HepG2 (cell line): ENCODE data around the gene HAP1. TPM values are rescaled to one million over a fixed set of nuclear protein-coding genes. Genes with fewer than 3 reads are reported as not detected.
A peak's percentile ranks its signal among the peaks of the same experiment; 100 is the strongest.

ENCODE experiments used
- ATAC-seq: fragments of 200-7000 bp; cut with Tn5 transposase; 3 replicates; pipeline ENCODE4 v1.9.1; 2020; ENCODE audit warnings: mild to moderate bottlenecking, moderate library complexity
- BruUV-seq: library from RNA; stranded (reverse); fragments of 400-500 nt; replicated peaks from 2 replicates; lab custom pipeline; 2021; lab: Mats Ljungman, UMichigan
- CTCF ChIA-PET: fragments of 300-600 bp; formaldehyde crosslinking; extraction: SDS; loops from one replicate; lab custom pipeline; 2021; ENCODE audit warnings: low total read pairs, inconsistent platforms, low intra/inter-chr PET ratio; lab: Yijun Ruan, JAX
- POLR2A ChIA-PET: fragments of 350-600 bp; sonication (Branson Sonifier 250); formaldehyde crosslinking; loops from one replicate; lab custom pipeline; 2020; ENCODE audit warnings: antibody characterized with exemption, inconsistent platforms; lab: Yijun Ruan, JAX
- DNase-seq: peaks from one replicate; pipeline ENCODE4 v3.0.0-alpha.2; 2015; ENCODE audit warnings: low spot score
- FAIRE-seq: peaks from 3 replicates; lab custom pipeline; 2011; peaks lifted over from hg19 to GRCh38; lab: Jason Lieb, UNC
- H2AFZ ChIP-seq: one replicate; pipeline ENCODE4 v1.6.1; 2011; ENCODE audit warnings: low read length, inconsistent platforms
- H3K27ac ChIP-seq: fragments of 300-600 bp; 3 replicates; pipeline ENCODE4 v1.8.0; 2011; ENCODE audit warnings: mixed run types, mild to moderate bottlenecking, mixed read lengths, low read length, inconsistent platforms; ENCODE audit not compliant: insufficient read depth; ENCODE audit errors: extremely low read length
- H3K27me3 ChIP-seq, 2 experiments: fragments of 200-600 bp in 1 of 2; 2 replicates in 1 of 2; 3 replicates in 1 of 2; pipeline versions ENCODE4 v1.6.0 to v1.8.0; 2011; ENCODE audit warnings: low read length in 2 of 2, mild to moderate bottlenecking in 2 of 2, moderate library complexity in 2 of 2, inconsistent platforms in 1 of 2; ENCODE audit not compliant: insufficient read depth in 2 of 2, control insufficient read depth in 1 of 2
- H3K36me3 ChIP-seq, 2 experiments: fragments of 200-600 bp in 1 of 2; replicated peaks in 1 of 2; 2 replicates in 1 of 2; 3 replicates in 1 of 2; pipeline versions ENCODE4 v1.5.1 to v1.8.0; 2011; ENCODE audit warnings: low read length in 2 of 2, inconsistent platforms in 1 of 2; ENCODE audit not compliant: insufficient read depth in 2 of 2, control insufficient read depth in 1 of 2
- H3K4me1 ChIP-seq: 2 replicates; pipeline ENCODE4 v1.5.1; 2012; ENCODE audit warnings: low read length, inconsistent platforms; ENCODE audit not compliant: insufficient read depth
- H3K4me2 ChIP-seq: 2 replicates; pipeline ENCODE4 v1.6.0; 2011; ENCODE audit warnings: low read depth, low read length, inconsistent platforms
- H3K4me3 ChIP-seq, 3 experiments: fragments of 200-600 bp in 1 of 3; sonication (generic), shearing (Covaris generic) in 1 of 3; replicated peaks in 1 of 3; 2 replicates each; pipeline ENCODE4 v1.5.1; 2011 to 2016; ENCODE audit warnings: low read length in 3 of 3, inconsistent platforms in 2 of 3, low read depth in 2 of 3, mild to moderate bottlenecking in 2 of 3, control low read depth in 1 of 3, mixed read lengths in 1 of 3; ENCODE audit not compliant: insufficient read depth in 1 of 3
- H3K79me2 ChIP-seq: one replicate; pipeline ENCODE4 v1.6.1; 2011; ENCODE audit warnings: low read length, inconsistent platforms; ENCODE audit not compliant: insufficient read depth
- H3K9ac ChIP-seq: 2 replicates; pipeline ENCODE4 v1.6.0; 2011; ENCODE audit warnings: mild to moderate bottlenecking, low read depth, low read length, inconsistent platforms; ENCODE audit not compliant: insufficient read depth
- H3K9me3 ChIP-seq: 2 replicates; pipeline ENCODE4 v1.5.1; 2012; ENCODE audit warnings: mild to moderate bottlenecking, low read length
- H4K20me1 ChIP-seq: 2 replicates; pipeline ENCODE4 v1.6.0; 2011; ENCODE audit warnings: inconsistent platforms, mild to moderate bottlenecking, low read length, moderate library complexity; ENCODE audit not compliant: insufficient read depth
- CEBPB ChIP-seq: IDR thresholded peaks from 2 replicates; pipeline ENCODE4 v1.6.1; 2011; ENCODE audit warnings: low read depth, low read length, improper control_type of control experiment, borderline replicate concordance
- CEBPG ChIP-seq: IDR thresholded peaks from 2 replicates; pipeline ENCODE4 v1.6.1; 2016
- DNMT3B ChIP-seq: conservative IDR thresholded peaks from 2 replicates; pipeline ENCODE4 v1.6.1; 2016; ENCODE audit warnings: missing biosample characterization, control low read depth
- EEA1 ChIP-seq: sonication (generic); formaldehyde crosslinking; IDR thresholded peaks from 2 replicates; pipeline ENCODE4 v1.5.1; 2020; ENCODE audit warnings: mild to moderate bottlenecking, missing genetic modification reagents, borderline replicate concordance
- ELF4 ChIP-seq: sonication (generic); formaldehyde crosslinking; IDR thresholded peaks from 2 replicates; pipeline ENCODE4 v1.5.0; 2020; ENCODE audit warnings: missing genetic modification reagents, mild to moderate bottlenecking, moderate library complexity, borderline replicate concordance
- HES4 ChIP-seq: sonication (generic); formaldehyde crosslinking; IDR thresholded peaks from 2 replicates; pipeline ENCODE4 v1.9.0; 2021; ENCODE audit warnings: mild to moderate bottlenecking, missing genetic modification reagents, borderline replicate concordance
- HHEX ChIP-seq: IDR thresholded peaks from 2 replicates; pipeline ENCODE4 v1.6.1; 2016; ENCODE audit warnings: control low read depth
- HOXA5 ChIP-seq: sonication (generic); formaldehyde crosslinking; IDR thresholded peaks from 2 replicates; pipeline ENCODE4 v1.4.0; 2020; ENCODE audit warnings: missing genetic modification reagents
- KDM3A ChIP-seq: IDR thresholded peaks from 2 replicates; pipeline ENCODE4 v1.6.1; 2018; ENCODE audit warnings: low read depth, missing compliant biosample characterization
- KDM5B ChIP-seq: sonication (generic); formaldehyde crosslinking; IDR thresholded peaks from 2 replicates; pipeline ENCODE4 v1.4.0; 2020; ENCODE audit warnings: missing genetic modification reagents, mild to moderate bottlenecking, borderline replicate concordance
- KLF6 ChIP-seq: IDR thresholded peaks from 2 replicates; pipeline ENCODE4 v1.8.0; 2016; ENCODE audit warnings: missing biosample characterization, missing genetic modification reagents
- SALL1 ChIP-seq: sonication (generic); formaldehyde crosslinking; IDR thresholded peaks from 2 replicates; pipeline ENCODE4 v1.8.0; 2022; ENCODE audit warnings: mild to moderate bottlenecking, missing genetic modification reagents
- SAP130 ChIP-seq: IDR thresholded peaks from 2 replicates; pipeline ENCODE4 v1.6.1; 2016; ENCODE audit warnings: low read depth
- SOX5 ChIP-seq: IDR thresholded peaks from 2 replicates; pipeline ENCODE4 v1.6.1; 2016; ENCODE audit warnings: borderline replicate concordance
- TP53 ChIP-seq: sonication (generic); formaldehyde crosslinking; conservative IDR thresholded peaks from 2 replicates; pipeline ENCODE4 v1.4.0; 2020; ENCODE audit warnings: missing genetic modification reagents
- ZNF446 ChIP-seq: sonication (generic); formaldehyde crosslinking; IDR thresholded peaks from 2 replicates; pipeline ENCODE4 v1.5.0; 2020; ENCODE audit warnings: mild to moderate bottlenecking, missing genetic modification reagents
- ZNF460 ChIP-seq: sonication (generic); formaldehyde crosslinking; IDR thresholded peaks from 2 replicates; pipeline ENCODE4 v1.5.1; 2020; ENCODE audit warnings: missing genetic modification reagents, mild to moderate bottlenecking, borderline replicate concordance
- ZNF703 ChIP-seq: sonication (generic); formaldehyde crosslinking; IDR thresholded peaks from 2 replicates; pipeline ENCODE4 v1.5.1; 2020; ENCODE audit warnings: missing genetic modification reagents, mild to moderate bottlenecking, moderate library complexity, borderline replicate concordance
- WGBS: methylation state at CpG from one replicate; pipeline ENCODE4 v1.1.6; 2017; ENCODE audit warnings: low lambda C conversion rate; 5-methylcytosine and 5-hydroxymethylcytosine counted together
- in situ Hi-C: cut with HindIII; loops from 2 replicates; pipeline ENCODE4 v1.10.0; 2017; ENCODE audit warnings: low pct_unique_long_range_greater_than_20kb; ENCODE audit not compliant: extremely low pct_ligation_motif_present
- intact Hi-C: fragments of 100-400 bp; cut with micrococcal nuclease; formaldehyde crosslinking; loops from one replicate; pipeline ENCODE4 v1.10.0; 2022; ENCODE audit not compliant: unreplicated experiment
- polyA plus RNA-seq, 8 experiments: library from polyadenylated mRNA; depleted of rRNA in 3 of 8; stranded (reverse) in 7 of 8; unstranded in 1 of 8; fragments of >200 nt; fragmentation: Illumina TruSeq in 4 of 8; extraction: Trizol in 4 of 8; gene quantifications; 2 replicates each; pipeline versions ENCODE4 v1.2.1 to v1.2.3, GENCODE V29; 2011 to 2016; ENCODE audit warnings: low read depth in 4 of 8, missing spikeins in 1 of 8, mixed read lengths in 1 of 8; ENCODE audit not compliant: insufficient read depth in 1 of 8
- total RNA-seq, 5 experiments: library from RNA; depleted of rRNA; stranded (reverse); fragments of >200 nt; fragmentation: Illumina TruSeq; extraction: Trizol; gene quantifications; 2 replicates each; pipeline ENCODE4 v1.2.3, GENCODE V29; 2016; ENCODE audit warnings: low read depth in 1 of 5

Gene HAP1
- total and polyA plus RNA-seq, 2 of the 13 experiments (the other 11 are each of a cell fraction or from before 2014, with no cell fraction given), result 0.07 TPM

DNA sequence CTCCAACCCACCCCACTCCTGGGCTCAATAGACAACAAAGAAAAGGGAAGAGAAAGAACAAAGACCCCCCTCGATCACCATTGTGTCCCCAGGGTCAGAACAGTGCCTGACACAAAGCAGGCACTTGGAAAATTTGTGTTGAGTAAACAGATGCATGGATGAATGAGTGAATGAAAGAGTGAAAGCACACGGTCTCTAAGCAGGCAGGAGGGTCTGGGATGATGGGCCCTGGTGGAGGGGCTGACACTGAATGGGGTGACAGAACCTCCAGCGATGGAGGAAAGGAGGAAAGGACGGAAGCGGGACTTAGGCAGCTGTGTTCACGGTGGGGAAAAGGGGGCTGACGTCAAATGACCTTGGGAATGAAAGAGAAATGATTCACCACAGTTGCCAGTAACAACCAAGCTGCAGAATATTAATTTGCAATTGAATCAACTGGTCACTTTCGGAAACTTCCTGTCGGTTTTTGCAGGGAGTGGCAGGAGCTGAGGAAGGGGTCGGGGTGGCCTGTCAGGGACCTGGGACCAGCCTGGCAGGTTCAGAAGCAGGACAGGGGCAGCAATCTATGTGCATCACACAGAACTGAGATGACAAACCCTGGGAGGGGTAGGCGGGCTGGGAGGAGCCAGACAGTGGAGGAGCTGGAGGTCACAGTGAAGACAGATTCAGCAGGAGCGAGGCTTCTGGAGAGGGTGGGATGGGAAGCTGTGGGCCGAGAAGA, 29.0 kb downstream of the HAP1 start (continued):
- TF ChIP-seq EEA1 (CRISPR knock-in tag) (no peak), KDM5B (CRISPR knock-in tag) (peak; percentile 52; the same call in 1 of the 2 replicates), HOXA5 (CRISPR knock-in tag) (no peak), ZNF446 (no peak), ELF4 (CRISPR knock-in tag) (no peak), SAP130 (0 out of 2 replicates have a peak, but pooled peaks have one; percentile 13), DNMT3B (CRISPR knock-in tag) (no peak), KDM3A (CRISPR knock-in tag) (no peak), TP53 (no peak), HHEX (no peak), KLF6 (CRISPR knock-in tag) (no peak)

DNA sequence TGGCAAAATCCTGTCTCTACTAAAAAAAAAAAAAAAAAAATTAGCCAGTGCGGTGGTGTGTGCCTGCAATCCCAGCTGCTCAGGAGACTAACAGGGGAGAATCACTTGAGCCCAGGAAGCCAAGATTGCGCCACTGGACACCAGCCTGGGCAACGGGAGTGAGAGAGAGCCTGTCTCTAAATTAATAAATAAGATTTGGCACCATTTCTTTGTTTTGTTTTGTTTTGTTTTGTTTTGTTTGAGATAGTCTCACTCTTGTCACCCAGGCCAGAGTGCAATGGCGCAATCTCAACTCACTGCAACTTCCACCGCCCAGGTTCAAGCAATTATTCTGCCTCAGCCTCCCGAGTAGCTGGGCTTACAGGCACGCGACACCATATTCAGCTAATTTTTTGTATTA, 31.7 kb downstream of the HAP1 start:
- H3K4me2 ChIP-seq, result peak overlapping the region; percentile 38; the same call in 1 of the 2 replicates
- in situ Hi-C loops (no loop called here), intact Hi-C loops (no loop called here)
- H3K27me3 ChIP-seq, result peaks cover 0 to 21% of the 10 kb centered on the region in 2 experiments; a peak in 3 of 5 replicates
- FAIRE-seq, result no peak
- BruUV-seq, result no TSS peak
- H3K9me3 ChIP-seq, result no peaks in the 10 kb centered on the region
- WGBS, result 12% methylated on average over 8 of the region's 8 CpGs
- peak; percentile 12; the same call in 1 of the 3 replicates for ATAC-seq
- ChIA-PET POLR2A (interaction anchor here (0.7 to 5.1 kb wide), 4 partner anchors 10 to 24 kb away, joined by 3 to 45 read pairs (median 4); partner anchors contain the start of gene EIF1), CTCF (no interaction called here)
- no peak overlapping the region for H3K27ac ChIP-seq
- H3K79me2 ChIP-seq, result no peaks in the 10 kb centered on the region
- no peak overlapping the region for H3K4me3 ChIP-seq
- H3K9ac ChIP-seq, result no peak overlapping the region
- no peak overlapping the region for H2AFZ ChIP-seq
- TF ChIP-seq HES4 (CRISPR knock-in tag) (no peak), ZNF460 (CRISPR knock-in tag) (peak; percentile 13; the same call in 1 of the 2 replicates), CEBPG (CRISPR knock-in tag) (peak; percentile 55), CEBPB (peak; percentile 63; the same call in 1 of the 2 replicates), SOX5 (CRISPR knock-in tag) (0 out of 2 replicates have a peak, but pooled peaks have one; percentile 19), ZNF703 (CRISPR knock-in tag) (no peak), SALL1 (CRISPR knock-in tag) (0 out of 2 replicates have a peak, but pooled peaks have one; percentile 20)
- H3K4me1 ChIP-seq, result peaks cover 29% of the 10 kb centered on the region
- DNase-seq, result no peak
- no peaks in the 10 kb centered on the region for H3K36me3 ChIP-seq
- H4K20me1 ChIP-seq, result no peaks in the 10 kb centered on the region
